NB4 (cell line): ENCODE data around the gene RASSF3.

ENCODE experiments used
- TF ChIP-seq, protein P1 (sequence below): IDR thresholded peaks from one replicate; pipeline ENCODE4 v1.5.1; 2012; ENCODE audit warnings: low read depth, low read length
- TF ChIP-seq, protein P2 (sequence below): IDR thresholded peaks from 2 replicates; pipeline ENCODE4 v1.6.1; 2011; ENCODE audit warnings: low read depth, low read length

DNA sequence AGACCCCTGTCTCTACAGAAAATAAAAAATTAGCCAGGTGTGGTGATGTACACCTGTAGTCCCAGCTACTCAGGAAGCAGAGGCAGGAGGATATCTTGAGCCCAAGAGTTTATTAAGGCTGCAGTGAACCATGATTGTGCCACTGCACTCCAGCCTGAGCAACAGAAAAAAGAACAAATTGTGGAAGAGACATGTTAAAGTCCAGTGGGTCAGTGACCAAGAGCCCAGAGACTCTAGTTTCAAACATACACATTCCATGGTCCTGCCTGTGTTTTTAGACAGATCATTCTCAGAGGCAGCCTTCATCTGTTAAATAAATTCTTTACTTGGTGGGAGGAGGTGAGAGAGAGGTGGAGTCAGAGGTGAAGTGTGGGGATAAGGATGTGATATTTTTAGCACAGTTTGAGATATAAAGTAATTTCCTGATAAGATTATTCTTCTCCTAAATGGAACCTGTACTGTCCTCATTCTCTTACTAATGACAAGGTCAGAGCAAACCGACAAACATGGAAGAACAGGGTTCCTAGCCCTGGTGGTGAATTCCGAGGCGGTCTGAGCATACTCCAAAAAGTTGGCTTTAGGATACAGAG, 48.7 kb downstream of the RASSF3 start:
- TF ChIP-seq, protein P1, sequence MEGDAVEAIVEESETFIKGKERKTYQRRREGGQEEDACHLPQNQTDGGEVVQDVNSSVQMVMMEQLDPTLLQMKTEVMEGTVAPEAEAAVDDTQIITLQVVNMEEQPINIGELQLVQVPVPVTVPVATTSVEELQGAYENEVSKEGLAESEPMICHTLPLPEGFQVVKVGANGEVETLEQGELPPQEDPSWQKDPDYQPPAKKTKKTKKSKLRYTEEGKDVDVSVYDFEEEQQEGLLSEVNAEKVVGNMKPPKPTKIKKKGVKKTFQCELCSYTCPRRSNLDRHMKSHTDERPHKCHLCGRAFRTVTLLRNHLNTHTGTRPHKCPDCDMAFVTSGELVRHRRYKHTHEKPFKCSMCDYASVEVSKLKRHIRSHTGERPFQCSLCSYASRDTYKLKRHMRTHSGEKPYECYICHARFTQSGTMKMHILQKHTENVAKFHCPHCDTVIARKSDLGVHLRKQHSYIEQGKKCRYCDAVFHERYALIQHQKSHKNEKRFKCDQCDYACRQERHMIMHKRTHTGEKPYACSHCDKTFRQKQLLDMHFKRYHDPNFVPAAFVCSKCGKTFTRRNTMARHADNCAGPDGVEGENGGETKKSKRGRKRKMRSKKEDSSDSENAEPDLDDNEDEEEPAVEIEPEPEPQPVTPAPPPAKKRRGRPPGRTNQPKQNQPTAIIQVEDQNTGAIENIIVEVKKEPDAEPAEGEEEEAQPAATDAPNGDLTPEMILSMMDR, result no peak
- TF ChIP-seq, protein P2, sequence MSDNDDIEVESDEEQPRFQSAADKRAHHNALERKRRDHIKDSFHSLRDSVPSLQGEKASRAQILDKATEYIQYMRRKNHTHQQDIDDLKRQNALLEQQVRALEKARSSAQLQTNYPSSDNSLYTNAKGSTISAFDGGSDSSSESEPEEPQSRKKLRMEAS, result no peak
